ENCODE data around the gene CORO2A. TPM values are rescaled to one million over a fixed set of nuclear protein-coding genes. Genes with fewer than 3 reads are reported as not detected.

Gene CORO2A
- total RNA-seq, 1 experiment from 2014 or later: 32.5 TPM

DNA sequence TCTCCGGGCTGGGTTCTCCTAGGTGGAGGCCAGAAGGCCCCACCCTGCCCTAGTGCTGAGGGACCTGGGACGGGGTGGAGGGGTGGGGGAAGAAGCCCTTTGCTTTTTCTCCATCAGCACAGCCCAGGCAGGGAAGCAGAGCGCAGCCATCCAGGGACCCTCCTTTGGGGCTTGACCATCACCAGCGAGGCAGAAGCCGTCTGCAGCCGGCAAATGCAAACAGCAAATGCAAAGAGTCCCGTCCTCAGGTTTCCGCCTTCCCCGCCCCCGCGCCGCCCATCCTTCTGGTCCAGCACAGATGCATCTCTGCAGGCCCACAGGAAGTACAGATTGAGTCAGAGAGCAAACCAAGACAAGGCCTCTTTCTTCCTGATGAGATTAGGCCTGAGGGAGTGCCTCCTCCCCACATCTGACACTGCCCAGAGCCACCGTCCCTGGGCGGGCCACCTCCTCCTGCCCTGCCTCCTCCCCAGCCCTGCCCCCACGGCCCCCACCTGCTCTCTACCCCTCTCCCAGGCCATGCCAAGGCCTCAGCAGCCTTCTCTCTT is 23.4 kb downstream of the CORO2A start:
- POLR2A ChIA-PET: no interaction called here
- peaks cover 76% of the 10 kb centered on the region for H3K4me1 Mint-ChIP-seq
- ATAC-seq: peak; percentile 78

GRCh38 chr9:98168153-98168780 is 24.2 kb downstream of the CORO2A start:
- Mint-ChIP-seq H3K4me1 (peaks cover 74% of the 10 kb centered on the region), H3K9me3 (no peaks in the 10 kb centered on the region), H3K27ac (no peak overlapping the region), H3K27me3 (ENCODE audit: low read depth) (no peaks in the 10 kb centered on the region), H3K36me3 (no peaks in the 10 kb centered on the region), H3K4me3 (no peak overlapping the region)
- ATAC-seq: no peak
- CTCF ChIA-PET: no interaction called here
- DNase-seq (ENCODE audit: low spot score): no peak
- POLR2A ChIA-PET: no interaction called here
- TF ChIP-seq, protein P1, sequence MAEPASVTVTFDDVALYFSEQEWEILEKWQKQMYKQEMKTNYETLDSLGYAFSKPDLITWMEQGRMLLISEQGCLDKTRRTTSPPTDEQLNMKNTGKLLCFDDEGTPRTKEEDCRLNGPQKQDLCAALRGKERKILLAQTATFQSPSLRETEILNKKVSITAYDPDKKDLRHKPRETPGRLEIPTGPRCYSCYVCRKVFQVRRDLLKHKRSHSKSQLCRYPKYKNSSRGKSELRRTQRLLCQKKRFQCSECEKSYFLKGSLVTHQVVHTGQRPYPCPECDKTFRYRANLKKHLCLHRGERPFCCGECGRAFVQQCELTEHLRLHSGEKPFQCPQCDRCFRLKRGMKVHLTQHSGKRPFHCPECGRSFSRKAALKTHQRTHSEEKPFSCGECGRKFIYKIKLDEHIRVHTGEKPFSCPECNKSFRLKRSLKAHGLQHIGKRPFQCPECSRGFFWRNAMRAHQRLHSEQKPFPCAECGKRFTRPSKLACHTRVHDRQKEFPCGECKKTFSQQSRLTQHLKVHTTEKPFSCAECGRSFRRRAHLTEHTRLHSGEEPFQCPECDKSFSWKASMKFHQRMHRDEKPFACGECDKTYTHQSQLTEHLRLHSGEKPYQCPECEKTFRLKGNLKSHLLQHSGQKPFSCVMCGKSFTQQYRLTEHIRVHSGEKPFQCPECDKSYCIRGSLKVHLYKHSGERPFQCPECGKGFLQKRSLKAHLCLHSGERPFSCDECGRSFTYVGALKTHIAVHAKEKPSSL (CRISPR knock-in tag; conservative IDR thresholded peaks at IDR 0.05): no peak
- TF ChIP-seq, protein P2, sequence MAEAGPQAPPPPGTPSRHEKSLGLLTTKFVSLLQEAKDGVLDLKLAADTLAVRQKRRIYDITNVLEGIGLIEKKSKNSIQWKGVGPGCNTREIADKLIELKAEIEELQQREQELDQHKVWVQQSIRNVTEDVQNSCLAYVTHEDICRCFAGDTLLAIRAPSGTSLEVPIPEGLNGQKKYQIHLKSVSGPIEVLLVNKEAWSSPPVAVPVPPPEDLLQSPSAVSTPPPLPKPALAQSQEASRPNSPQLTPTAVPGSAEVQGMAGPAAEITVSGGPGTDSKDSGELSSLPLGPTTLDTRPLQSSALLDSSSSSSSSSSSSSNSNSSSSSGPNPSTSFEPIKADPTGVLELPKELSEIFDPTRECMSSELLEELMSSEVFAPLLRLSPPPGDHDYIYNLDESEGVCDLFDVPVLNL (CRISPR knock-in tag; IDR thresholded peaks at IDR 0.05; ENCODE audit: borderline replicate concordance, low read depth): no peak
- TF ChIP-seq RORB (CRISPR knock-in tag; IDR thresholded peaks at IDR 0.05) (no peak), ZBTB21 (CRISPR knock-in tag; IDR thresholded peaks at IDR 0.05; ENCODE audit: borderline replicate concordance) (no peak), JAZF1 (CRISPR knock-in tag; IDR thresholded peaks at IDR 0.05) (no peak), ATF6 (CRISPR knock-in tag; IDR thresholded peaks at IDR 0.05) (no peak), HMGXB4 (CRISPR knock-in tag; IDR thresholded peaks at IDR 0.05) (no peak), ZMAT4 (CRISPR knock-in tag; IDR thresholded peaks at IDR 0.05) (no peak), ZNF317 (CRISPR knock-in tag; IDR thresholded peaks at IDR 0.05; ENCODE audit: borderline replicate concordance, low read depth) (no peak), GABPB1 (CRISPR knock-in tag; IDR thresholded peaks at IDR 0.05) (no peak), ZNF416 (CRISPR knock-in tag; IDR thresholded peaks at IDR 0.05) (no peak), TCF7 (CRISPR knock-in tag; IDR thresholded peaks at IDR 0.05; ENCODE audit: low read depth) (no peak), NR1H2 (CRISPR knock-in tag; IDR thresholded peaks at IDR 0.05) (no peak)
- TF ChIP-seq, protein P3, sequence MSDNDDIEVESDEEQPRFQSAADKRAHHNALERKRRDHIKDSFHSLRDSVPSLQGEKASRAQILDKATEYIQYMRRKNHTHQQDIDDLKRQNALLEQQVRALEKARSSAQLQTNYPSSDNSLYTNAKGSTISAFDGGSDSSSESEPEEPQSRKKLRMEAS (CRISPR knock-in tag; IDR thresholded peaks at IDR 0.05): no peak
- TF ChIP-seq, protein P4, sequence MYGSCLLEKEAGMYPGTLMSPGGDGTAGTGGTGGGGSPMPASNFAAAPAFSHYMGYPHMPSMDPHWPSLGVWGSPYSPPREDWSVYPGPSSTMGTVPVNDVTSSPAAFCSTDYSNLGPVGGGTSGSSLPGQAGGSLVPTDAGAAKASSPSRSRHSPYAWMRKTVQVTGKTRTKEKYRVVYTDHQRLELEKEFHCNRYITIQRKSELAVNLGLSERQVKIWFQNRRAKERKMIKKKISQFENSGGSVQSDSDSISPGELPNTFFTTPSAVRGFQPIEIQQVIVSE (CRISPR knock-in tag; IDR thresholded peaks at IDR 0.05; ENCODE audit: borderline replicate concordance): no peak
- TF ChIP-seq, protein P5, sequence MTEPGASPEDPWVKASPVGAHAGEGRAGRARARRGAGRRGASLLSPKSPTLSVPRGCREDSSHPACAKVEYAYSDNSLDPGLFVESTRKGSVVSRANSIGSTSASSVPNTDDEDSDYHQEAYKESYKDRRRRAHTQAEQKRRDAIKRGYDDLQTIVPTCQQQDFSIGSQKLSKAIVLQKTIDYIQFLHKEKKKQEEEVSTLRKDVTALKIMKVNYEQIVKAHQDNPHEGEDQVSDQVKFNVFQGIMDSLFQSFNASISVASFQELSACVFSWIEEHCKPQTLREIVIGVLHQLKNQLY (CRISPR knock-in tag; IDR thresholded peaks at IDR 0.05): no peak

More for the DNA sequence above, 23.4 kb downstream of the CORO2A start:
- H3K27me3 Mint-ChIP-seq (ENCODE audit: low read depth): no peaks in the 10 kb centered on the region
- CTCF ChIA-PET: interaction anchor here (1.1 kb wide), 1 partner anchor 134 kb away, joined by 3 read pairs; no protein-coding TSS in a partner anchor
- H3K9me3 Mint-ChIP-seq: no peaks in the 10 kb centered on the region
- TF ChIP-seq ZBTB21 (CRISPR knock-in tag; IDR thresholded peaks at IDR 0.05; ENCODE audit: borderline replicate concordance): peak; percentile 19; the same call in 1 of the 2 replicates
- TF ChIP-seq, protein P6, sequence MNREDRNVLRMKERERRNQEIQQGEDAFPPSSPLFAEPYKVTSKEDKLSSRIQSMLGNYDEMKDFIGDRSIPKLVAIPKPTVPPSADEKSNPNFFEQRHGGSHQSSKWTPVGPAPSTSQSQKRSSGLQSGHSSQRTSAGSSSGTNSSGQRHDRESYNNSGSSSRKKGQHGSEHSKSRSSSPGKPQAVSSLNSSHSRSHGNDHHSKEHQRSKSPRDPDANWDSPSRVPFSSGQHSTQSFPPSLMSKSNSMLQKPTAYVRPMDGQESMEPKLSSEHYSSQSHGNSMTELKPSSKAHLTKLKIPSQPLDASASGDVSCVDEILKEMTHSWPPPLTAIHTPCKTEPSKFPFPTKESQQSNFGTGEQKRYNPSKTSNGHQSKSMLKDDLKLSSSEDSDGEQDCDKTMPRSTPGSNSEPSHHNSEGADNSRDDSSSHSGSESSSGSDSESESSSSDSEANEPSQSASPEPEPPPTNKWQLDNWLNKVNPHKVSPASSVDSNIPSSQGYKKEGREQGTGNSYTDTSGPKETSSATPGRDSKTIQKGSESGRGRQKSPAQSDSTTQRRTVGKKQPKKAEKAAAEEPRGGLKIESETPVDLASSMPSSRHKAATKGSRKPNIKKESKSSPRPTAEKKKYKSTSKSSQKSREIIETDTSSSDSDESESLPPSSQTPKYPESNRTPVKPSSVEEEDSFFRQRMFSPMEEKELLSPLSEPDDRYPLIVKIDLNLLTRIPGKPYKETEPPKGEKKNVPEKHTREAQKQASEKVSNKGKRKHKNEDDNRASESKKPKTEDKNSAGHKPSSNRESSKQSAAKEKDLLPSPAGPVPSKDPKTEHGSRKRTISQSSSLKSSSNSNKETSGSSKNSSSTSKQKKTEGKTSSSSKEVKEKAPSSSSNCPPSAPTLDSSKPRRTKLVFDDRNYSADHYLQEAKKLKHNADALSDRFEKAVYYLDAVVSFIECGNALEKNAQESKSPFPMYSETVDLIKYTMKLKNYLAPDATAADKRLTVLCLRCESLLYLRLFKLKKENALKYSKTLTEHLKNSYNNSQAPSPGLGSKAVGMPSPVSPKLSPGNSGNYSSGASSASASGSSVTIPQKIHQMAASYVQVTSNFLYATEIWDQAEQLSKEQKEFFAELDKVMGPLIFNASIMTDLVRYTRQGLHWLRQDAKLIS (CRISPR knock-in tag; IDR thresholded peaks at IDR 0.05; ENCODE audit: borderline replicate concordance): no peak
- H3K4me3 Mint-ChIP-seq: peak overlapping the region; percentile 32
- peak; percentile 76 for DNase-seq (ENCODE audit: low spot score)
- H3K36me3 Mint-ChIP-seq: no peaks in the 10 kb centered on the region
- peak overlapping the region; percentile 69; the same call in 1 of the 2 replicates for H3K27ac Mint-ChIP-seq
